Neural cell (in vitro differentiated cells): ENCODE measurements around the gene TGFA. TPM values are rescaled to one million over a fixed set of nuclear protein-coding genes. Genes with fewer than 3 reads are reported as not detected.
A peak's percentile ranks its signal among the peaks of the same experiment; 100 is the strongest.

ENCODE experiments used
- H2AFZ ChIP-seq: fragments of 200-600, 300-800 bp; sonication (generic), shearing (Covaris generic); 2 replicates; pipeline ENCODE4 v1.6.0; 2014; ENCODE audit warnings: low read depth, mild to moderate bottlenecking, antibody characterized with exemption, low read length, moderate library complexity
- H3F3A ChIP-seq: fragments of 200-600 bp; shearing (Covaris generic); 2 replicates; pipeline ENCODE4 v1.6.1; 2016; ENCODE audit warnings: mild to moderate bottlenecking, moderate library complexity, mixed read lengths, antibody characterized with exemption, low read length; ENCODE audit not compliant: insufficient read depth, poor library complexity, severe bottlenecking
- H3K27ac ChIP-seq: fragments of 200-600, 300-800 bp; sonication (generic), shearing (Covaris generic); 2 replicates; pipeline ENCODE4 v1.5.1; 2014; ENCODE audit warnings: mild to moderate bottlenecking, low read length, moderate library complexity
- H3K27me3 ChIP-seq: fragments of 300-800, 200-600 bp; sonication (generic), shearing (Covaris generic); 2 replicates; pipeline ENCODE4 v1.6.0; 2014; ENCODE audit warnings: mild to moderate bottlenecking, low read depth, low read length, moderate library complexity; ENCODE audit not compliant: insufficient read depth
- H3K36me3 ChIP-seq: fragments of 300-800, 200-600 bp; sonication (generic), shearing (Covaris generic); 2 replicates; pipeline ENCODE4 v1.5.1; 2014; ENCODE audit warnings: mild to moderate bottlenecking, antibody characterized with exemption, low read length, moderate library complexity; ENCODE audit not compliant: insufficient read depth
- H3K4me2 ChIP-seq: fragments of 300-800, 200-600 bp; sonication (generic), shearing (Covaris generic); 2 replicates; pipeline ENCODE4 v1.6.0; 2014; ENCODE audit warnings: mild to moderate bottlenecking, low read length
- H3K4me3 ChIP-seq: fragments of 300-800, 200-600 bp; sonication (generic), shearing (Covaris generic); 2 replicates; pipeline ENCODE4 v1.5.1; 2014; ENCODE audit warnings: mild to moderate bottlenecking, low read length, moderate library complexity
- H3K79me2 ChIP-seq: fragments of 200-600 bp; shearing (Covaris generic); replicated peaks from 2 replicates; pipeline ENCODE4 v1.6.0; 2014; ENCODE audit warnings: mild to moderate bottlenecking, low read length, moderate library complexity; ENCODE audit not compliant: insufficient read depth
- H3K9ac ChIP-seq: fragments of 300-800, 200-600 bp; sonication (generic), shearing (Covaris generic); 2 replicates; pipeline ENCODE4 v1.6.1; 2016; ENCODE audit warnings: mild to moderate bottlenecking, low read length, mixed read lengths
- H3K9me2 ChIP-seq: fragments of 200-600 bp; shearing (Covaris generic); 2 replicates; pipeline ENCODE4 v1.6.1; 2016; ENCODE audit warnings: mild to moderate bottlenecking, low read length, mixed read lengths; ENCODE audit not compliant: insufficient read depth
- H3K9me3 ChIP-seq: fragments of 200-600, 300-800 bp; sonication (generic), shearing (Covaris generic); 2 replicates; pipeline ENCODE4 v1.6.1; 2016; ENCODE audit warnings: mild to moderate bottlenecking, mixed run types, low read length, moderate library complexity, mixed read lengths
- H4K20me1 ChIP-seq: fragments of 200-600 bp; shearing (Covaris generic); 2 replicates; pipeline ENCODE4 v1.6.1; 2016; ENCODE audit warnings: mild to moderate bottlenecking, mixed run types; ENCODE audit not compliant: insufficient read depth
- CTCF ChIP-seq: fragments of 450-650 bp; IDR thresholded peaks from 2 replicates; pipeline ENCODE4 v1.5.1; 2014; ENCODE audit warnings: antibody characterized with exemption, mild to moderate bottlenecking, moderate library complexity; ENCODE audit not compliant: poor library complexity, severe bottlenecking
- EP300 ChIP-seq: fragments of 450-650 bp; conservative IDR thresholded peaks from 2 replicates; pipeline ENCODE4 v1.6.1; 2014; ENCODE audit warnings: antibody characterized with exemption, mild to moderate bottlenecking, moderate library complexity; ENCODE audit not compliant: poor library complexity, severe bottlenecking
- EZH2 ChIP-seq: fragments of 200-600, 300-800 bp; shearing (Covaris generic), sonication (generic); IDR thresholded peaks from 2 replicates; pipeline ENCODE4 v1.6.1; 2014; ENCODE audit warnings: antibody characterized with exemption, low read length, borderline replicate concordance, mild to moderate bottlenecking; ENCODE audit not compliant: insufficient read depth, poor library complexity, severe bottlenecking
- MXI1 ChIP-seq: fragments of 450-650 bp; conservative IDR thresholded peaks from 2 replicates; pipeline ENCODE4 v1.6.1; 2014; ENCODE audit warnings: antibody characterized with exemption, mild to moderate bottlenecking; ENCODE audit not compliant: poor library complexity, severe bottlenecking
- POLR2AphosphoS5 ChIP-seq: IDR thresholded peaks from 2 replicates; pipeline ENCODE4 v1.6.1; 2012
- RAD21 ChIP-seq: fragments of 450-650 bp; conservative IDR thresholded peaks from 2 replicates; pipeline ENCODE4 v1.6.1; 2014; ENCODE audit warnings: antibody characterized with exemption, mild to moderate bottlenecking, moderate library complexity
- REST ChIP-seq: IDR thresholded peaks from 2 replicates; pipeline ENCODE4 v1.6.1; 2012; ENCODE audit warnings: borderline replicate concordance
- SMC3 ChIP-seq: fragments of 450-650 bp; conservative IDR thresholded peaks from 2 replicates; pipeline ENCODE4 v1.6.1; 2014; ENCODE audit warnings: antibody characterized with exemption, mild to moderate bottlenecking, moderate library complexity; ENCODE audit not compliant: poor library complexity
- TAF1 ChIP-seq: IDR thresholded peaks from 2 replicates; pipeline ENCODE4 v1.6.1; 2012; ENCODE audit warnings: low read depth
- polyA plus RNA-seq: library from polyadenylated mRNA; depleted of rRNA; stranded (reverse); fragments of >200 nt; gene quantifications from 2 replicates; pipeline ENCODE4 v1.2.3, GENCODE V29; 2014

The TGFA gene
- polyA plus RNA-seq, 1 donor from 2014 or later = 0.85 TPM

GRCh38 chr2:70556608-70557007 is 3.0 kb upstream of the TGFA start:
- TF ChIP-seq SMC3 = no peak
- TF ChIP-seq EP300 = no peak
- TF ChIP-seq TAF1 = no peak
- TF ChIP-seq MXI1 = no peak
- TF ChIP-seq EZH2 = no peak
- no peak for TF ChIP-seq RAD21
- TF ChIP-seq REST = no peak
- no peak for TF ChIP-seq POLR2AphosphoS5
- no peak for TF ChIP-seq CTCF
- no peaks in the 10 kb centered on the region for H4K20me1 ChIP-seq
- no peak overlapping the region for H2AFZ ChIP-seq
- peaks cover 38% of the 10 kb centered on the region for H3K27me3 ChIP-seq
- no peak overlapping the region for H3K4me3 ChIP-seq
- H3K36me3 ChIP-seq = no peaks in the 10 kb centered on the region
- H3K9me3 ChIP-seq = no peaks in the 10 kb centered on the region
- H3K79me2 ChIP-seq = no peaks in the 10 kb centered on the region
- no peak overlapping the region for H3K27ac ChIP-seq
- H3K9ac ChIP-seq = no peak overlapping the region
- no peaks in the 10 kb centered on the region for H3K9me2 ChIP-seq
- no peak overlapping the region for H3K4me2 ChIP-seq
- H3F3A ChIP-seq = no peaks in the 10 kb centered on the region

GRCh38 chr2:70554338-70554892 is 789 bp upstream of the TGFA start:
- peak overlapping the region; percentile 64 for H3K4me2 ChIP-seq

More at GRCh38 chr2:70554338-70554892, 789 bp upstream of the TGFA start:
- H4K20me1 ChIP-seq = no peaks in the 10 kb centered on the region
- H2AFZ ChIP-seq = peak overlapping the region; percentile 56
- TF ChIP-seq EZH2 = no peak
- TF ChIP-seq POLR2AphosphoS5 = no peak
- TF ChIP-seq MXI1 = no peak
- no peak for TF ChIP-seq RAD21
- TF ChIP-seq REST = no peak
- no peak for TF ChIP-seq SMC3
- TF ChIP-seq CTCF = no peak
- no peak for TF ChIP-seq TAF1
- TF ChIP-seq EP300 = no peak
- no peak overlapping the region for H3K27ac ChIP-seq
- H3K27me3 ChIP-seq = peaks cover 58% of the 10 kb centered on the region
- no peaks in the 10 kb centered on the region for H3K9me3 ChIP-seq
- H3K9me2 ChIP-seq = no peaks in the 10 kb centered on the region
- peak overlapping the region; percentile 88 for H3K4me3 ChIP-seq
- no peaks in the 10 kb centered on the region for H3F3A ChIP-seq
- no peaks in the 10 kb centered on the region for H3K36me3 ChIP-seq
- H3K79me2 ChIP-seq = no peaks in the 10 kb centered on the region
- H3K9ac ChIP-seq = peak overlapping the region; percentile 55
